HTERT RPE-1 (cell line): Measurements from ENCODE around the gene POGLUT2.

Source experiments
- in situ Hi-C: fragments of 300-500 bp; cut with MboI; formaldehyde crosslinking; loops from 4 replicates; pipeline ENCODE4 v1.14.3; 2020; ENCODE audit warnings: low sequenced_read_pairs

Gene POGLUT2

DNA sequence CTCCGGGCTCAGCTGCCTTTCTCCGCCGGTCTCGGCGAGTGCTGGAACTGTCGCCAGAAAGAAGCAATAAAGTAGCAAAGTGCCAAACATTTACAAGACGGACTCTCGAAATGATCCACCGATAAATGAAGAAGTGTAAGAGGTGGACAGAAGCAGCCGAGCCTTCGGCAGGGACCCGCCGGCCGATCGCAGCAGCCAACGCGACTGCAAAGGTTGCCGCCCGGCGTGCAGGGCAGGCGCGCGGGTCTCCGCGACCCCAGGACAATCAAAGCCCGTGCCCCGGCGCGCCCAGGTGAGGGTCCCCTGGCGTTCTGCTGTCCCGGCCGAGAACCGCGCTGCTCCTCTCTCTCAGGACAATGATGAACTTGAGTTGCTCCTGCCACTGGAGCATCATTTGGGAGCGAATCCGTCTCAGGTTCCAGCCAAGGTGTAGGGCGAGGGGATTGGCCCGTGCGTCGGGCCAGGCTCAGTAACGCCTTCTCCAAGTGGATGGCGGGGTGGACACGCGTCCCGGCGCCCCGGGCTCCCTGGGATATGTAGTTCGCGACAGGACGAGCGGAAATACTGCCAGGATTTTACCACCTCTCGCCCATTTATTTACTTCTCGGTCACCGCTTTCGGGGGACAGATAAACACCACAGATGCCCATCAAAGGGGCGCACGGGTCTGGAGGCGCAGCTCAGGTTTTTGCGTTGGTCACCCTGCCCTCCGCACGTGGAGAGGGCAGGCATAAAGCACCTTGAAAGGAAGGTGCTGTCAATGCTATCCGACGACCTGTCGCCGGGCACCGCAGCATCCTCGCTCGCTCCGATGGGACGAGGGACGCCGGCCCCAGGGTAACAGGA lies at the start of gene POGLUT2, which contains the start of gene BIVM:
Gene POGLUT2, minus strand, starts transcription at position 396 of the 845 bp plus-strand sequence. Its CDS starts 306 bp downstream, at position 90.
Gene BIVM, plus strand, starts transcription at position 539 of the 845 bp plus-strand sequence. CDS start 8,149 bp downstream, outside the sequence.
- in situ Hi-C loops, result no loop called here

DNA sequence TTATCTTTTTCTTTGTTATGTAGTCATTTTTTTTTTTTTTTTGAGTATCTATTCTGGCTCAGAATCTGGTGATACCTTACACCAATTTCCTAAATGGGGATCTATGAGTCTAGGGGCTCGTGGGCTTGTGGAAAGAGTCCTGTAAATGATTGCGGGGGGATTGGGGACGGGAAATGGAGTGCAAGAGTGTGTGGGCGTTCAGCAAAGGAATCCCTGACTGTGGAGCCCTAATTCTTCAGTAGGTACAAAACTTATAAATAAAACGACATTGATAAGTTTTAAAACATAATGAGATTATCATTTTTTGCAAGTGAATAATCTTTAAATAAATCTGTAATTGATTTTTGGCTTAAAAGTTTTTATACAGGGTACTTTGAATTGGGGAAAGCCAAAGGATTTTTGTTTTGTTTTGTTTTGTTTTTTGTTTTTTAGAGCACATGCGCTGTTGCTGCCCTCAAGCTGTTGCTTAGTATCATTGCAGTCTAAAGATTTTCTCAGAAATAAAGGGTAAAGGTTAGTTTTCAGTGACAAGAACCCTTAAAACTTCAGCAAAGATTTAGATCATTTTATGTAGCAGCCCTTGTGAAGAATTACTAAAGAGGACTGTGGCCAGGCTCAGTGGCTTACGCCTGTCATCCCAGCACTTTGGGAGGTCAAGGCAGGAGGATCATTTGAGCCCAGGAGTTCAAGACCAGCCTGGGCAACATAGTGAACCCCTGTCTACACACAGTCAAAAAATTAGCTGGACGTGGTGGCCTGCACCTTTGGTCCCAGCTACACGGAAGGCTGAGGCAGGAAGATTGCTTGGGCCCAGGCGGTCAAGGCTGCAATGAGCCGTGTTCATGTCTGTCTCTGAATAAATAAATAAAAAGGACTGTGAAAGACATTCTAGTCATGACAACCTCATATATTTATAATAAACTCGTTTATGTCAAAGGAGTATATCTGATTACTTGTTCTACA lies 48.8 kb upstream of the POGLUT2 start:
- in situ Hi-C loops, result no loop called here

DNA sequence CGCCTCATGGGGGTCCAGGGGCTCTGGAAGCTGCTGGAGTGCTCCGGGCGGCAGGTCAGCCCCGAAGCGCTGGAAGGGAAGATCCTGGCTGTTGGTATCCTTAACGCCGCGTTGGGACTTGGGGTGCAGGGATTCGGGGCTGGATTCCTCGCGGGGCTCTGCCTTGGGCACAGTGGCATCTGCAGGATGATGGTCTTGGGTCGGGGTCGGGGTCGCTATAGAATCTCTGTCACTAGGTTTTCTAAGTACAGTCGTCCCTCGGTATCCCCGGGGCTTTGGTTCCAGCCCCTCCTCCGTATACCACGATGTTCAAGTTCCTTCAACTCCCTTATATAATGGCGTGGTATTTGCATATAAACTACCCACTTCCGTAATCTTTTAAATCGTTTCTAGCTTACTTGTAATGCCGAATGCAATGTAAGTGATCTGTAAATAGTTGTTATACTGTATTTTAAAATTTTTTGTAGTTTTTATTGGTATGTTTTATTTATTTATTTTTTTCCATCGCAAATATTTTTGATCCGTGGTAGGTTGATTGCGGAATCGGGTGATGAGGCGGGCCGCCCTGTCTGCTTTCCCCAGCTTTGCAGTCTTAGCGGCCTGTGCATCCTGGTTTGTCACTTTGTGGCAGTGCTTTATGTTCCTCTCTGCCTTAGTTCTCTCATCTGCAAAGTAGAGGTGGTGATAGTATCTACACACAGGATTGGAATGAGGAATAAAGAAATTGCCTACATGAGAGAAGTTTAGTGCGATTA lies 47.7 kb upstream of the POGLUT2 start:
- in situ Hi-C loops, result no loop called here

DNA sequence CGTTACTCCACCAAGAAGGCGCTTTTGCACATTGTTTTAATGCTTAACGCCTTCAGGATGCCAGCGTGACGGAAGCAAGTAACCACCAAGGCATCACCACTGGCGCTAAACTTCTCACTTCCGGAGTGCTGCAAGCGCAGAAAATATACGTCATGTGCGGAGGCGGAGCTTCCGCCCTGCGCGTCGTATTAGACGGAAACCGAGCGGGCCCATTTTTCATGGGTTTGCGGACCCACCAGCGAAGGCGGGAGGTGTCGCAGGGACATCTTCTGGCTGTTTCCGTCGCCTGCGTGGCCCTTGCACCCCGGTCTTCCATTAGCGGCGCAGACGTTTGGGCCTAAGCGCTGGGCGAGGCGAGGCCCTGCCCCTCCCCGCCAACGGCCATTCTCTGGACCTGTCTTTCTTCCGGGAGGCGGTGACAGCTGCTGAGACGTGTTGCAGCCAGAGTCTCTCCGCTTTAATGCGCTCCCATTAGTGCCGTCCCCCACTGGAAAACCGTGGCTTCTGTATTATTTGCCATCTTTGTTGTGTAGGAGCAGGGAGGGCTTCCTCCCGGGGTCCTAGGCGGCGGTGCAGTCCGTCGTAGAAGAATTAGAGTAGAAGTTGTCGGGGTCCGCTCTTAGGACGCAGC lies 47.0 kb upstream of the POGLUT2 start, which contains the start of gene ERCC5:
Gene ERCC5, plus strand, starts transcription at position 403 of the 631 bp plus-strand sequence. CDS start 235 bp downstream, outside the sequence.
- in situ Hi-C loops, result no loop called here

DNA sequence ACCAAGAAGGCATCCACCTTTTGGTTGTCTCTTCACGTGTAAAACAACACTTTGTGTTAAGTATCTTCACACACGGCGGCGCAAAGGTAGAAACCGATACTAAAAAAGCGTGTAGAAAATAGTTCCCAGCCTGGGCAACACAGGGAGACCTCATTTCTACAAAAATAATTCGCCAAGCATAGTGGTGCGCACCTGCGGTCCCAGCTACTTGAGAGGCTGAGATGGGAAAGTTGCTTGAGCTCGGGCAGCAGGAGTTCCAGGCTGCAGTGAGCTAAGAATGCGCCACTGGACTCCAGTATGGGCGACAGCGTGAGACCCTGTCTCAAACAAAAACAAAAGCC lies 46.5 kb upstream of the POGLUT2 start:
- in situ Hi-C loops, result no loop called here

DNA sequence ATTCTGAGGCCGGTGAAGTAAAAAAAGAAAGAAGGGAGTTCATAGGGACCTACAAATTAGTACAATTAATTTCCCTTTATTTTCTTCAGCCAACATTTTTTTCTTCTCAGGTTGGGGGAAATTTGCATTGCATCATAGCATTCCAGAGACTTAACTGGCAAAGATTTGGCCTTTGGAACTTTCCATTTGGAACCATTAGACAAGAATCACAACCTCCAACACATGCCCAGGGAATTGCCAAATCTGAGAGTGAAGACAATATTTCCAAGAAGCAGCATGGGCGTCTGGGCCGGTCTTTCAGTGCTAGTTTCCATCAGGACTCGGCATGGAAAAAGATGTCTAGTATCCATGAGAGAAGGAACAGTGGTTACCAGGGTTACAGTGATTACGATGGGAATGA lies 40.7 kb upstream of the POGLUT2 start:
- in situ Hi-C loops, result no loop called here

DNA sequence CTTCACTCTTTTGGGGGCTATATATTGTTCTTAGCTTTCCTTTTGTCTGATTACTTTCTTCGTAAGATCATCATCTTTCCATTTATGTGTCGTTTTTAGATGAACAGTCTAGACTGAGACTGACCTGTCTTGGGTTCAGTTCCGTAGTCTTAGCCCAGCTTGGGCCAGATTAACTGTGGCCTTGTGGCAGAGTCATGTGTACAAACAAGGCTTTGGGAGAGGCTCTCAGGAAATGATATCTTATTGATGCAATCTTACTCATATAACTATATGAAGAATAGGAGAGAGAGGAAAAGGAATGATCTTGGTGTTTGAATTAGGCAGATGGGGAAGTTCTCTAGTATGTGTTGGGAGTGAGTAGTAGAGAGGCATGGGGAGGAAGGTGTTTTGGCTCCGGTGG lies 40.2 kb upstream of the POGLUT2 start:
- in situ Hi-C loops, result no loop called here

DNA sequence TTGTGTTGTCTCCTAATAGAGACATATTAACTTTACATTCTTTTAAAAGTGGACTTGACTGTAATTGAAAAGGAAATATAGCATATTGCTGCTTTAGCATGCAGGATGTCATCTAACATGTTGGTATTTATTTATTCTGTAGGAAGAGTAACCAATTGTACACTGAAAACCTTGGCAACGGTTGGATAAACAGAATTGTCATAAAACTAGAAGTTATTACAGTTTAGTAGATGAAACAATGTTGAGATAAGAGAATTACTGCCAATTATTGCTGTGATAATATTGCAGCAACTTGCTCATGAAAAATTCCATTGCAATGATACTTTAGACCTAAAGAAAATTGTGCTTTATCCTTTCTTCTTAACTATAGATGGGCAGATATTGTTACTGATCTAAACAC lies 39.5 kb upstream of the POGLUT2 start:
- in situ Hi-C loops, result no loop called here

DNA sequence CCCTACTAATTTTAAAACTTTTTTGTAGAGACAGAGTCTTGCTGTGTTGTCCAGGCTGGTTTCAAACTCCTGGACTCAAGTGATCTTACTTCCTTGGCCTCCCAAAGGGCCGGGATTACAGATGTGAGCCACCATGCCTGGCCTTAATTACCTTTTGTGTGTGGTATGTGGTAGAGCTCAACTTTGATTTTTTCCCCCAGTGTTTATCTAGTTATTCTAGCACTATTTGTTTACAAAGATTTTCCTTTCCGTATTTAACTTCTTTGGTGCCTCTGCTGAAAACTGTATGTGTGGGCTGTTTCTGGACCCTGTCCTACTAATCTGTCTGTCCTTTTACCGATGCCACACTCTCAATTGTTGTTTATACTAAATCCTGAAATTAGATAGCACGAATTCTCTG lies 37.7 kb upstream of the POGLUT2 start:
- in situ Hi-C loops, result no loop called here

DNA sequence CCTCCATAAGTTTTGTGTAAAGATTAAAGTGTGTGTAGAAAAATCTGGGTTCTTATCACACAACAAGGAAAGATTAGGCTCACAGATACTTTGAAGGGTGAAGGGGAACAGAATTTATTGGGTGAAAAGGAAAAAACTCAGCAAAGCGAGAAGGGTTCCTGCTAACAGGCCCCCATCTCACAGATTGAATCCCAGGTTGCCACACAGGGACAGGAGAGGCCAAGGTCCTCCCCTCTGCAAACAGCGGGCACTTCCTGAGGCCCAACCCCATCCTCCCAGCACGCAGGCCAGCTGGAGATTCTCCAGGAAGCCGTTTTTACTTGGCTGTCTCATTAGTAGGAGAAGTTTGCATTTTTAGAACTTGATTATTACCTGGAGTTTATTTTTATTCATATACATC lies 31.9 kb upstream of the POGLUT2 start:
- in situ Hi-C loops, result no loop called here

DNA sequence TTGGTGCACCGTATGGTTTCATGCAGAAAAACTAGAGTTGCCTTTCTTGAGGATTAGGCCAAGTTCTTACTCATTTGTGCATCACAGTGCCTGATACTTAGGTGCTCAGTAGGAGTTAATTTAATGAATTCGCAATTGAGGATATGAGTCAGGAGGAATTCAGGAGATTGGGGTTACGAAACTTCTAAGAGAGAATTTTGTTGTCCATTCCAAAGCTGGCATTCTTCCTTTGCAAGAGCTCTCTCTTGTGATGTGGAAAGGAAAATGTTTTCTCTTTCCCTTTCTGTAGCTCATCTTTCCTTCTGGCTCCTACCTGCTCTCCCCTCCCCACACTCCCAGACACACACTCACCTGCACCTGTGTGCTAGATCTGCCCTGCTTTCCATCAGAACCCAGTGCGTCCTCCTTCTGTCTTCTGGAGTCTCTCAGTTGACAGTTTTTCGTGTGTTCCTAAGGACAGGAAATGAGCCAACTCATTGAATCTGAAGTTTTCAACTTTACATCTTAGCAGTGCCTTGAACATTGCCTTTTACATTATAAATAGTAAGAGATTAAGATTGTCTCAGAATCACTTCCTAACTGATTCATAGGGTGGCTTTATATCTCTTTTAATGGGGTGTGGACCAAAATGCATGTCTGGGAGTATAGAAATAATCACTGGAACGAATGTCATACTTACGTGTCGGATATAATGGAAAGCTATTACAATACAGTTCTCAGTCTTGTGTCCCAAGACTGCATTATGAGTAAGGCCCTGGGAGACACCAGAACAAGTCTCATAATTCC lies 27.3 kb upstream of the POGLUT2 start:
- in situ Hi-C loops, result no loop called here

DNA sequence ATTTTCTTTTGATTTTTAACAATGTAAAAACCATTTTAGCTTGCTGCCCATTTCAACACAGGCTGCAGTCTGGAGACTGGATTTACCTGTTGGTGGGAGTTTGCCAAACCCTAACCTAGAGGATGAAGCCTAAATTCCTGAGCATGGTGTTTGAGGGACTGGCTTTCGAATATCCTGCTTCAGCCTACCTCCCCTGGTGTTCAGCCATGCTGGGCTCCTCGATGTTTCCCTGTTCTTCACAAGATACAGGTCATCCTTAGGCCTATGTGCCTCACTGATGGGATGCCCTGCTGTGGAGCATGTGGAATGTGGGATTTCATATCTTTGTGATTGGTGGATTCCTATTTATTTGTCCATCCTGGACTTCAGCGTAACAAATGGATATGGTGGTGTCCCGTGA lies 26.6 kb upstream of the POGLUT2 start:
- in situ Hi-C loops, result no loop called here

DNA sequence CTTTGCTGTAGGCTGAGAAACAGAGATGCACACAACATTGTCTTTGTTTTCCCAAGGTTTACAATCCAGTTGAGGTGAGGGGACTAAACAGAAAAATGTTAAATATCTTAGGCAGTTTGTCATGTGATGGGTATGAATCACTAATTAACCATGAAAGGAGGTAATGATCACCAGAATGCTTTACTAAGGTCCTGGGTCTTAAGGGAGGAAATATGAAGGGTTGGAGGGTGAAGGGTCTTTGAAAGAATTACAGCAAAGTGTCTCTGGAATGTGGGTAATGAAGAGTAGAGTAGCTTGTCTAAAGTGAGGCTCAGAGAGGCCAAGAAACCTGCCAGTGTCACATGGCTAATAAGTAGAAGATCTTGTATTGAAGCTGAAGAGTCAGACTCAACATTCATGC lies 19.1 kb upstream of the POGLUT2 start:
- in situ Hi-C loops, result no loop called here

DNA sequence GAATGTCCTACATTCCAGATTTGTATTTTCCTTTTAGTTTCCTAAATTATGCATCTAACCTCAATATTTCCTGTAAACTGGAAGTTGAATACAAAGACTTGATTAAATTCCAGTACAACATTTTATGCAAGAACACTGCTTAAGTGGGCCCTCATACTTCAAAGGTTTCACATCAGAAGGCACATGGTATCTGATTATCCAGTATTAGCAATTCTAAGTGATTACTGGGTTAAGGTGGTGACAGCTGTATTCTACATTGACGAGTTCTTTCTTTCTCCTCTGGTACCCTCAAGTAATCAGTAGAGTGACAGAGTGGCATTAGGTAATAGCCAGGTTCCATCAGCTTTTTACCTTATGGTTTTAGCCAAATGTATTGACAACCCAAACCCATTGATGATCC lies 18.5 kb upstream of the POGLUT2 start:
- in situ Hi-C loops, result no loop called here

DNA sequence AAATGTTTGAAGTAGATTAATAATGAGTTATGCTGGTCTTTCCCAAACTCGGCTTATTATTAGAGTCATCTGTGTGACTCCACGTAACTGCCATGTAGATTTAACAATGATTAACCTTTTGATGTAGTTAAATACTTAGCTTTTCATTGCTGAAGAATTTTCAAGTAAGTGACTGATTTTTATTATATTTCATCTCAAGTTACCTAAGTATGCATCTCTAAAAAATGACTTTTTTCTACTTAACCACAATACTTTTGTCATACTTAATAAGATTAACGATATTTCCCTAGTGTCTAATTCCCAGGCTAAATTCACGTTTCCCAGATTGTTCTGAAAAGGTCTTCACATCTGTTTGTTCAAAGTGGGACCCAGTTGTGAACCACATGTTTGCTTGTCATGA lies 17.9 kb upstream of the POGLUT2 start:
- in situ Hi-C loops, result no loop called here

DNA sequence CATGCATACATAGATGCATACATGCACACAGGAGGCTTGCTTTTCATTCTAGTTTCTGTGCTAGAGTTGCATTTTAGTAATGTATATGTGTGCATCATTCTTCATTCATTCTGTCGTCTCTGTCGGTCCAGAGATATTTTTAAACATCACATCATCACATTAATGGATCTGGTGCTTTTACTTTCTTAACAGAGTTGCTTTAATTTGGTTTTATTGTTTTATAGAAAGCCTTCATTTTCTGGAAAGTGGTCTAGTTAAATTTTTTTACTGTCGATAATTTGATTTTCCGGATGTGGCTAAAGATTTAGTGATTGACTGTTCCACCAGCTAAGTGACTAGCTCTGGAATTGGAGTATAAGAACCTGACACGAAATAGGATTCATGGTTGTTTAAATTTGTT lies 17.0 kb upstream of the POGLUT2 start:
- in situ Hi-C loops, result no loop called here

DNA sequence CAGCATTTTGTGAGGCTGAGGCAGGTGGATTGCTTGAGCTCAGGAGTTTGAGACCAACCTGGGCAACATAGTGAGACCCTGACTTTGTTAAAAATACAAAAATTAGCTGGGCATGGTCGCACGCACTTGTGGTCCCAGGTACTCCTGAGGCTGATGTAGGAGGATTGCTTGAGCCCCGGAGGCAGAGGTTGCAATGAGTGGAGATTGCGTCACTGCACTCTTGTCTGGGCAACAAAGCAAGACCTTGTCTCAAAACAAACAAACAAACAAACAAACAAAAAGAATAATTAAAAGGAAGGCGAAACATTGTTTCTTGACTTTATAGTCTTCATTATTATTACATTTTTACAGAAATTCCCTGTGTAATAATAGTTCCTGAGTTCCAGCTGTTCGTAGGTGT lies 16.0 kb upstream of the POGLUT2 start:
- in situ Hi-C loops, result no loop called here

DNA sequence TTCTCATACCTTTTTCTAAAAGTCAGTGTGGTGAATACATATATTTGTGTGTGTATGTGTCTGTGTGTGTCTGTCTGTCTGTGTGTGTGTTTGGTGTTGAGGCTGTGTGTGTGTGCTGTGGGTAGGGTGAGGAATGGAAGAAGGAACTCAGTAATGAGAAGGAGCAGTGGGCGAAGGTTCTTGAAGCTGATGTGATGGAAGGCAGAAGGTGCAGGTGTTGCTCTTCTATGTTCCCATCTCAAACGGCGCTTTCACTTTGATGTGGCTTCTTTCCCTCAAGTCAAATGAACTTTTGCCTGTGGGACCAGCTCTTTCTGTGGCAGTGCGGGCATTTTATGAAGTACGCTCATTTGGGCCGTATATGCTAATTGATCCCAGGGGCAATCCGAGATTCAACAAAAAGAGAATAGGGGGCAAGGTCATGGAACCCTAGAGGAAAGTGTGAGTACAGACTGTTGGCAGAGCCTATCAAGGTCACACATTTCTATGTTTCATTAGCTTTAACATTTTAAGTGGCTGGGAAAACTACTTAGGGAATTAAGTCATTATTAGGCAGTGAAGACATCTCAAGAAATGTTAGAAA lies 15.3 kb upstream of the POGLUT2 start:
- in situ Hi-C loops, result no loop called here

DNA sequence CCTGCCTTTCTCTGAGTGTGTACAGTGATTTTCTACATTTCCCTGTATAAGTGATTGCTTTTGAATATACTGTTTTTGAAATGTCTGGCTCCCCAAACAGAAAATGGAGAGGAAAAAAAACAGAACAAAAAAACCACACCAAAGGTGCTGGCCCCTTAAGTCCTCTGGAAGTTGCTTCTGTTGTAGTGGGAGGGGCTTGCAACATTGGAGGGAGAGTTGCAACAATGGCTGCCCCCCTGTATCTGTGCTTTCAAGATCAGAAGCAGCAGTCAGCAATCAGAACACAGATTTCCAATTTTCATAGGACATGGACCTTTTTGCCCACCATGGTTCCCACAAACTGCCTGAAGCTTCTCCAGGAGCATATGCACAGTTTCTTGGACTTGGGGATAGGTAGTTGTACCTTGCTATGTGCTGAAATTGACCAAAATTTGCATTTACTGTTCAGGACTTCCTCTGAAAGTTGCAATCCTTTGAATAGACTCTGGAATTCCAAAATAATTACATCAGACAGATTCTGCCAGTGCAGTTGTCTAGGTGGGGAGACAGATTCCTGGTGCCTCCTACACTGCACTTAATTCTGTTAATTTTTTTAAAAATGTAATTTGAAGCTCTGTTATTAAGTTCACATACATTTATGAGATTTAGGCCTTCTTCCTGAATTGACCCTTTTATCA lies 14.0 kb upstream of the POGLUT2 start:
- in situ Hi-C loops, result no loop called here
